Fibroblast of lung (primary cell): Measurements from ENCODE around the gene FHDC1.

ENCODE experiments used
- EZH2 ChIP-seq: IDR thresholded peaks from 2 replicates; pipeline ENCODE4 v1.5.1; 2012; ENCODE audit warnings: low read length, control low read depth, mild to moderate bottlenecking; ENCODE audit errors: missing control alignments
- TF ChIP-seq, protein P1 (sequence below), 2 donors: IDR thresholded peaks in 1 of 2; conservative IDR thresholded peaks in 1 of 2; 1 replicate in 1 of 2; 2 replicates in 1 of 2; pipeline ENCODE4 v1.5.1; 2011 to 2012; ENCODE audit warnings: low read length in 2 of 2, control low read depth in 1 of 2, inconsistent platforms in 1 of 2, low read depth in 1 of 2, mild to moderate bottlenecking in 1 of 2

DNA sequence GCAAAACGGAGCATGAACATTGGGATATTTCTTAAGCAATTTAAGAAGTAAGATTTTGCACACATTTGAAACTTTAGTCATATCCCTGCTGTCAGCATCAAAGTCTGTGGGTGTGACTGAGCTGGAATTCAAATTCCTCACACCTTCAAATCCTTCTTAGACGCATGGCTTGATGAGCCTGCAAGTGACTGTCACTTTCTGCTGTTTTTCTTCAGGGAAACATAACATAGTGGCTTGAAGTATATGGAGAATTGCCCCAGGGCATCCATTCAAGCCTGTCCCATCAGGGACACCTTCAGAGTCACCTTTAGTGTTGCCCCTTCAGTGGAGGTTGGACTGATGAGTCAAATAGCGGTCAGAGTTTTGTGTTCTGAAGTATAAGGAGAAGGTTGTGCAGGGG lies 17.4 kb downstream of the FHDC1 start:
- TF ChIP-seq, protein P1, sequence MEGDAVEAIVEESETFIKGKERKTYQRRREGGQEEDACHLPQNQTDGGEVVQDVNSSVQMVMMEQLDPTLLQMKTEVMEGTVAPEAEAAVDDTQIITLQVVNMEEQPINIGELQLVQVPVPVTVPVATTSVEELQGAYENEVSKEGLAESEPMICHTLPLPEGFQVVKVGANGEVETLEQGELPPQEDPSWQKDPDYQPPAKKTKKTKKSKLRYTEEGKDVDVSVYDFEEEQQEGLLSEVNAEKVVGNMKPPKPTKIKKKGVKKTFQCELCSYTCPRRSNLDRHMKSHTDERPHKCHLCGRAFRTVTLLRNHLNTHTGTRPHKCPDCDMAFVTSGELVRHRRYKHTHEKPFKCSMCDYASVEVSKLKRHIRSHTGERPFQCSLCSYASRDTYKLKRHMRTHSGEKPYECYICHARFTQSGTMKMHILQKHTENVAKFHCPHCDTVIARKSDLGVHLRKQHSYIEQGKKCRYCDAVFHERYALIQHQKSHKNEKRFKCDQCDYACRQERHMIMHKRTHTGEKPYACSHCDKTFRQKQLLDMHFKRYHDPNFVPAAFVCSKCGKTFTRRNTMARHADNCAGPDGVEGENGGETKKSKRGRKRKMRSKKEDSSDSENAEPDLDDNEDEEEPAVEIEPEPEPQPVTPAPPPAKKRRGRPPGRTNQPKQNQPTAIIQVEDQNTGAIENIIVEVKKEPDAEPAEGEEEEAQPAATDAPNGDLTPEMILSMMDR (conservative IDR thresholded peaks at IDR 0.05 in 1 of 2, IDR thresholded peaks at IDR 0.05 in 1 of 2; ENCODE audit: low read depth in 1 of 2, low read length in 2 of 2): no peak
- TF ChIP-seq EZH2: no peak
